ENCODE measurements around the gene CHST11.

Gene CHST11

GRCh38 chr12:104416136-104416535 is 40.6 kb upstream of the CHST11 start:
- no peaks in the 10 kb centered on the region for H3K36me3 ChIP-seq (ENCODE audit: control insufficient read depth, insufficient read depth, low read length)
- no peak overlapping the region for H3K4me3 ChIP-seq (ENCODE audit: low read depth, low read length)
- H3K4me1 ChIP-seq (ENCODE audit: control insufficient read depth, insufficient read depth, low read length): peaks cover 27% of the 10 kb centered on the region
- H3K9me3 ChIP-seq (ENCODE audit: control insufficient read depth, insufficient read depth, low read length): no peaks in the 10 kb centered on the region
- peaks cover 4% of the 10 kb centered on the region; the same call in 1 of the 2 replicates for H3K27me3 ChIP-seq (ENCODE audit: control insufficient read depth, insufficient read depth, low read length)
- no peak overlapping the region for H3K9ac ChIP-seq (ENCODE audit: low read depth, low read length)
- H3K27ac ChIP-seq (ENCODE audit: low read depth, low read length): no peak overlapping the region

GRCh38 chr12:104416585-104416984 is 40.2 kb upstream of the CHST11 start:
- Histone ChIP-seq H3K27ac (ENCODE audit: low read depth, low read length) (no peak overlapping the region), H3K9ac (ENCODE audit: low read depth, low read length) (no peak overlapping the region), H3K4me3 (ENCODE audit: low read depth, low read length) (no peak overlapping the region), H3K4me1 (ENCODE audit: control insufficient read depth, insufficient read depth, low read length) (peaks cover 27% of the 10 kb centered on the region), H3K27me3 (ENCODE audit: control insufficient read depth, insufficient read depth, low read length) (peaks cover 4% of the 10 kb centered on the region; the same call in 1 of the 2 replicates), H3K9me3 (ENCODE audit: control insufficient read depth, insufficient read depth, low read length) (no peaks in the 10 kb centered on the region), H3K36me3 (ENCODE audit: control insufficient read depth, insufficient read depth, low read length) (no peaks in the 10 kb centered on the region)

GRCh38 chr12:104419717-104420116 is 37.0 kb upstream of the CHST11 start:
- H3K27me3 ChIP-seq (ENCODE audit: control insufficient read depth, insufficient read depth, low read length): peaks cover 4% of the 10 kb centered on the region; the same call in 1 of the 2 replicates
- H3K9me3 ChIP-seq (ENCODE audit: control insufficient read depth, insufficient read depth, low read length): peaks cover 11% of the 10 kb centered on the region
- no peak overlapping the region for H3K9ac ChIP-seq (ENCODE audit: low read depth, low read length)
- no peak overlapping the region for H3K27ac ChIP-seq (ENCODE audit: low read depth, low read length)
- H3K4me3 ChIP-seq (ENCODE audit: low read depth, low read length): no peak overlapping the region
- H3K36me3 ChIP-seq (ENCODE audit: control insufficient read depth, insufficient read depth, low read length): no peaks in the 10 kb centered on the region
- peaks cover 8% of the 10 kb centered on the region for H3K4me1 ChIP-seq (ENCODE audit: control insufficient read depth, insufficient read depth, low read length)

GRCh38 chr12:104420868-104421267 is 35.9 kb upstream of the CHST11 start:
- H3K27me3 ChIP-seq (ENCODE audit: control insufficient read depth, insufficient read depth, low read length): peaks cover 4% of the 10 kb centered on the region; the same call in 1 of the 2 replicates
- H3K9ac ChIP-seq (ENCODE audit: low read depth, low read length): no peak overlapping the region
- H3K27ac ChIP-seq (ENCODE audit: low read depth, low read length): no peak overlapping the region
- H3K36me3 ChIP-seq (ENCODE audit: control insufficient read depth, insufficient read depth, low read length): no peaks in the 10 kb centered on the region
- H3K4me3 ChIP-seq (ENCODE audit: low read depth, low read length): no peak overlapping the region
- H3K9me3 ChIP-seq (ENCODE audit: control insufficient read depth, insufficient read depth, low read length): peaks cover 11% of the 10 kb centered on the region
- H3K4me1 ChIP-seq (ENCODE audit: control insufficient read depth, insufficient read depth, low read length): no peaks in the 10 kb centered on the region; the same call in 1 of the 2 replicates

- Histone ChIP-seq H3K9ac (ENCODE audit: low read depth, low read length) (no peak overlapping the region), H3K36me3 (ENCODE audit: control insufficient read depth, insufficient read depth, low read length) (no peaks in the 10 kb centered on the region), H3K4me3 (ENCODE audit: low read depth, low read length) (no peak overlapping the region), H3K9me3 (ENCODE audit: control insufficient read depth, insufficient read depth, low read length) (peaks cover 11% of the 10 kb centered on the region), H3K27me3 (ENCODE audit: control insufficient read depth, insufficient read depth, low read length) (peaks cover 4% of the 10 kb centered on the region; the same call in 1 of the 2 replicates), H3K27ac (ENCODE audit: low read depth, low read length) (no peak overlapping the region), H3K4me1 (ENCODE audit: control insufficient read depth, insufficient read depth, low read length) (no peaks in the 10 kb centered on the region; the same call in 1 of the 2 replicates)
Measured at GRCh38 chr12:104421343-104421742, 35.4 kb upstream of the CHST11 start.

GRCh38 chr12:104422441-104422840 is 34.3 kb upstream of the CHST11 start:
- H3K27ac ChIP-seq (ENCODE audit: low read depth, low read length): no peak overlapping the region
- no peak overlapping the region for H3K9ac ChIP-seq (ENCODE audit: low read depth, low read length)
- no peaks in the 10 kb centered on the region for H3K27me3 ChIP-seq (ENCODE audit: control insufficient read depth, insufficient read depth, low read length)
- H3K4me3 ChIP-seq (ENCODE audit: low read depth, low read length): no peak overlapping the region
- no peaks in the 10 kb centered on the region for H3K4me1 ChIP-seq (ENCODE audit: control insufficient read depth, insufficient read depth, low read length)
- peaks cover 11% of the 10 kb centered on the region for H3K9me3 ChIP-seq (ENCODE audit: control insufficient read depth, insufficient read depth, low read length)
- no peaks in the 10 kb centered on the region for H3K36me3 ChIP-seq (ENCODE audit: control insufficient read depth, insufficient read depth, low read length)

GRCh38 chr12:104423273-104423672 is 33.5 kb upstream of the CHST11 start:
- no peak overlapping the region for H3K27ac ChIP-seq (ENCODE audit: low read depth, low read length)
- no peaks in the 10 kb centered on the region for H3K36me3 ChIP-seq (ENCODE audit: control insufficient read depth, insufficient read depth, low read length)
- no peak overlapping the region for H3K4me3 ChIP-seq (ENCODE audit: low read depth, low read length)
- no peak overlapping the region for H3K9ac ChIP-seq (ENCODE audit: low read depth, low read length)
- H3K9me3 ChIP-seq (ENCODE audit: control insufficient read depth, insufficient read depth, low read length): peaks cover 11% of the 10 kb centered on the region
- H3K4me1 ChIP-seq (ENCODE audit: control insufficient read depth, insufficient read depth, low read length): no peaks in the 10 kb centered on the region
- no peaks in the 10 kb centered on the region for H3K27me3 ChIP-seq (ENCODE audit: control insufficient read depth, insufficient read depth, low read length)

GRCh38 chr12:104423809-104424208 is 32.9 kb upstream of the CHST11 start:
- Histone ChIP-seq H3K27me3 (ENCODE audit: control insufficient read depth, insufficient read depth, low read length) (no peaks in the 10 kb centered on the region), H3K9ac (ENCODE audit: low read depth, low read length) (no peak overlapping the region), H3K9me3 (ENCODE audit: control insufficient read depth, insufficient read depth, low read length) (peaks cover 11% of the 10 kb centered on the region), H3K36me3 (ENCODE audit: control insufficient read depth, insufficient read depth, low read length) (no peaks in the 10 kb centered on the region), H3K4me3 (ENCODE audit: low read depth, low read length) (no peak overlapping the region), H3K27ac (ENCODE audit: low read depth, low read length) (no peak overlapping the region), H3K4me1 (ENCODE audit: control insufficient read depth, insufficient read depth, low read length) (no peaks in the 10 kb centered on the region)

- no peaks in the 10 kb centered on the region for H3K4me1 ChIP-seq (ENCODE audit: control insufficient read depth, insufficient read depth, low read length)
- H3K4me3 ChIP-seq (ENCODE audit: low read depth, low read length): no peak overlapping the region
- no peak overlapping the region for H3K27ac ChIP-seq (ENCODE audit: low read depth, low read length)
- H3K27me3 ChIP-seq (ENCODE audit: control insufficient read depth, insufficient read depth, low read length): no peaks in the 10 kb centered on the region
- no peaks in the 10 kb centered on the region for H3K36me3 ChIP-seq (ENCODE audit: control insufficient read depth, insufficient read depth, low read length)
- no peak overlapping the region for H3K9ac ChIP-seq (ENCODE audit: low read depth, low read length)
- H3K9me3 ChIP-seq (ENCODE audit: control insufficient read depth, insufficient read depth, low read length): peaks cover 11% of the 10 kb centered on the region
Measured at GRCh38 chr12:104424955-104425354, 31.8 kb upstream of the CHST11 start.

GRCh38 chr12:104425614-104426013 is 31.1 kb upstream of the CHST11 start:
- H3K27me3 ChIP-seq (ENCODE audit: control insufficient read depth, insufficient read depth, low read length): no peaks in the 10 kb centered on the region
- no peak overlapping the region for H3K27ac ChIP-seq (ENCODE audit: low read depth, low read length)
- H3K9ac ChIP-seq (ENCODE audit: low read depth, low read length): no peak overlapping the region
- H3K4me3 ChIP-seq (ENCODE audit: low read depth, low read length): no peak overlapping the region
- H3K4me1 ChIP-seq (ENCODE audit: control insufficient read depth, insufficient read depth, low read length): no peaks in the 10 kb centered on the region
- H3K9me3 ChIP-seq (ENCODE audit: control insufficient read depth, insufficient read depth, low read length): peaks cover 11% of the 10 kb centered on the region
- no peaks in the 10 kb centered on the region for H3K36me3 ChIP-seq (ENCODE audit: control insufficient read depth, insufficient read depth, low read length)

GRCh38 chr12:104426926-104427546 is 29.7 kb upstream of the CHST11 start:
- H3K4me3 ChIP-seq (ENCODE audit: low read depth, low read length): no peak overlapping the region
- no peaks in the 10 kb centered on the region for H3K4me1 ChIP-seq (ENCODE audit: control insufficient read depth, insufficient read depth, low read length)
- peaks cover 11% of the 10 kb centered on the region for H3K9me3 ChIP-seq (ENCODE audit: control insufficient read depth, insufficient read depth, low read length)
- no peak overlapping the region for H3K9ac ChIP-seq (ENCODE audit: low read depth, low read length)
- no peaks in the 10 kb centered on the region for H3K36me3 ChIP-seq (ENCODE audit: control insufficient read depth, insufficient read depth, low read length)
- H3K27ac ChIP-seq (ENCODE audit: low read depth, low read length): no peak overlapping the region
- no peaks in the 10 kb centered on the region for H3K27me3 ChIP-seq (ENCODE audit: control insufficient read depth, insufficient read depth, low read length)

Measured in HUES48 (cell line).